Stomach (tissue), 9 donors: ENCODE results near the gene C1orf167. TPM values are rescaled to one million over a fixed set of nuclear protein-coding genes. Genes with fewer than 3 reads are reported as not detected.

Experiments used
- DNase-seq, 2 donors: peaks; one replicate each; pipeline versions ENCODE4 v3.0.0 to v3.0.0-alpha.2; 2013 to 2019
- H3K27ac ChIP-seq, 5 donors: fragments of 200-600 bp in 4 of 5; sonication (generic) in 4 of 5; one replicate each; pipeline ENCODE4 v1.5.1; 2013 to 2019; ENCODE audit warnings: mild to moderate bottlenecking in 1 of 5, moderate library complexity in 1 of 5
- H3K27me3 ChIP-seq, 3 donors: fragments of 200-600 bp; sonication (generic); one replicate each; pipeline ENCODE4 v1.5.1; 2017 to 2019; ENCODE audit warnings: mixed run types in 1 of 3
- H3K36me3 ChIP-seq, 4 donors: fragments of 200-600 bp; sonication (generic); 1 replicate in 3 of 4; 2 replicates in 1 of 4; pipeline ENCODE4 v1.5.1; 2016 to 2019
- H3K4me1 ChIP-seq, 4 donors: fragments of 200-600 bp; sonication (generic); one replicate each; pipeline ENCODE4 v1.5.1; 2016 to 2019
- H3K4me3 ChIP-seq, 4 donors: fragments of 200-600 bp; sonication (generic) in 3 of 4; one replicate each; pipeline ENCODE4 v1.5.1; 2016 to 2019; ENCODE audit warnings: mild to moderate bottlenecking in 1 of 4
- H3K9me3 ChIP-seq, 4 donors: fragments of 200-600 bp; sonication (generic); one replicate each; pipeline ENCODE4 v1.5.1; 2016 to 2019
- CTCF ChIP-seq, 7 experiments: fragments of 450-650 bp in 4 of 7; fragments of 200-600 bp in 3 of 7; sonication (generic) in 3 of 7; IDR thresholded peaks; one replicate each; pipeline ENCODE4 v1.5.1; 2016 to 2019; ENCODE audit warnings: antibody characterized with exemption in 7 of 7, control low read depth in 2 of 7, mild to moderate bottlenecking in 1 of 7
- EP300 ChIP-seq: sonication (generic); formaldehyde crosslinking; IDR thresholded peaks from one replicate; pipeline ENCODE4 v1.6.1; 2017; ENCODE audit warnings: antibody characterized with exemption
- POLR2A ChIP-seq, 4 donors: fragments of 450-650 bp; IDR thresholded peaks; one replicate each; pipeline ENCODE4 v1.6.1; 2016; ENCODE audit warnings: antibody characterized with exemption in 4 of 4, control low read depth in 2 of 4, mild to moderate bottlenecking in 1 of 4, moderate library complexity in 1 of 4
- POLR2AphosphoS5 ChIP-seq, 3 donors: sonication (generic); formaldehyde crosslinking; IDR thresholded peaks; one replicate each; pipeline ENCODE4 v1.6.1; 2016; ENCODE audit warnings: antibody characterized with exemption in 3 of 3
- WGBS, 5 donors: extraction: QIAGEN DNeasy Blood & Tissue Kit in 3 of 5; methylation state at CpG; one replicate each; pipeline versions ENCODE4 v1.1.5 to v1.1.7; 2013 to 2018; 5-methylcytosine and 5-hydroxymethylcytosine counted together
- intact Hi-C: fragments of 100-400 bp; cut with DNase I; formaldehyde crosslinking; loops from one replicate; pipeline ENCODE4 v1.15.1; 2023; ENCODE audit warnings: low total_unique reads
- polyA plus RNA-seq, 3 donors: library from polyadenylated mRNA; stranded (reverse); fragments of 200-250 nt; gene quantifications; one replicate each; pipeline ENCODE4 v1.2.3, GENCODE V29; 2013
- total RNA-seq, 5 donors: library from RNA; depleted of rRNA; stranded (reverse); fragments of >200 nt; gene quantifications; one replicate each; pipeline versions ENCODE4 v1.1.0 to v1.2.3, GENCODE V29; 2014 to 2016
- donor health status: healthy with polysubstance abuse.
- donor health status: Bipolar disorder and iron deficiency.
- donor health status: healthy.

C1orf167 gene
- total and polyA plus RNA-seq, 8 donors, result 1.6 to 4.7 (median 2.0) TPM; not detected in 5

DNA sequence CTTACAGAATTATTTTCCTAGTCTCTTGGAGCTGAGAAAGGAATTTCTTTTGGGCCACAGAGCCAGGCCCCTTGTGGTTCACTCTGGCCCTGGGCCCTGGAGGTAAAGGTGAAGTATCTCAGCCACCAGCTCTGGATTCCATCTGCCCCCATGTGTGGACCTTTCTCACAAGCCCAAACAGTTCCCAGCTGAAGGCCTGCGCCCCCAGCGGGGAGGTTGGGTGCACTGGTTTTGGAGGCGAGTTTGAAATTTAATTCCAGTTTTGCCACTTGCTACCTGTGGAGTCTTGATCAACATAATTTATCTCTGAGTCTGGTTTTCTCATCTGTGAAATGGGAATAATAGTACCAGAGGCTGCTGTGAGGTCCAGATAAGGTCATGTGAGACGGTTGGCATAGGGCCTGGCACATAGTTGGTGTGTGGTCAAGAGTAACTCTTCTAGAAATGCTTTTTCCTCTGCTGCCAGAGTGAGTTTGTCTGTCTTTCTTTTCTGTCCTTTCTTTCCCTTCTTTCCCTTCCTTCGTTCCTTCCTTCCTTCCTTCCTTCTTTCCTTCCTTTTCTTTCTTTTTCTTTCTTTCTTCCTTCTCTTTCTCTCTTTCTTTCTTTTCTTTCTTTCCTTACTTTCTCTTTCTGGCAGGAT, 20.0 kb upstream of the C1orf167 start:
- H3K36me3 ChIP-seq, result peaks cover 3 to 31% (median 16%) of the 10 kb centered on the region in 4 donors
- H3K27me3 ChIP-seq, result no peaks in the 10 kb centered on the region
- no peak for DNase-seq
- no peak overlapping the region for H3K27ac ChIP-seq
- H3K9me3 ChIP-seq, result no peaks in the 10 kb centered on the region
- H3K4me1 ChIP-seq, result peaks cover 31 to 78% (median 41%) of the 10 kb centered on the region in 4 donors
- intact Hi-C loops, result no loop called here
- no peak for TF ChIP-seq POLR2AphosphoS5 (IDR thresholded peaks at IDR 0.05)
- no peak for TF ChIP-seq POLR2A (IDR thresholded peaks at IDR 0.05)
- TF ChIP-seq CTCF (IDR thresholded peaks at IDR 0.05), result no peak
- TF ChIP-seq EP300, result no peak
- H3K4me3 ChIP-seq, result no peak overlapping the region
- WGBS, 5 donors, result 78 to 86% (median 81%) methylated on average over 5 of the region's 5 CpGs

- TF ChIP-seq POLR2AphosphoS5 (IDR thresholded peaks at IDR 0.05) (no peak), POLR2A (IDR thresholded peaks at IDR 0.05) (no peak), EP300 (no peak), CTCF (IDR thresholded peaks at IDR 0.05) (no peak)
- no peaks in the 10 kb centered on the region for H3K9me3 ChIP-seq
- no peak overlapping the region for H3K27ac ChIP-seq
- no peak overlapping the region for H3K4me3 ChIP-seq
- peaks cover 22 to 71% (median 33%) of the 10 kb centered on the region in 4 donors for H3K4me1 ChIP-seq
- 82 to 88% (median 85%) methylated on average over 9 of the region's 9 CpGs for WGBS, 5 donors
- intact Hi-C loops, result no loop called here
- no peaks in the 10 kb centered on the region for H3K27me3 ChIP-seq
- DNase-seq, result no peak
- peaks cover 14 to 53% (median 39%) of the 10 kb centered on the region in 4 donors for H3K36me3 ChIP-seq
Measured at GRCh38 chr1:11744287-11744686, 17.7 kb upstream of the C1orf167 start.

DNA sequence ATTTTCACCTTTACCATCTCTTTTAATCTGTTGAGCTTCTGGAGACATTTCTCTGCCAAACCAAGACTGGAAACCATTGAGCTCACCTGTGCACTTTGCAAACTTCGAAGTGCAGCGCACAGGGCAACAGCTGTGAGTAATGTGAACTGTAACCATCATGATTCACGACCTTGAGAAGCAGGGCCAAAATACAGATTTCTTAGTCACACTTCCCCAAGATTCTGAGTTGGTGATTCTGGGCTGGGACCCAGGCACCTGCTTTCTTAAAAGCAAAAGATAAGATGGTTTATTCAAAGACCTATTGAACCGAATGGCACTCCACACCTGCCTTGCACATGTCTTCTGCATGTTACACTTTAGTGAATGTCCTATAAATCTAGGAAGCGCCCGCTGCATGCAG, 15.9 kb upstream of the C1orf167 start:
- H3K27me3 ChIP-seq, result no peaks in the 10 kb centered on the region
- no peak overlapping the region for H3K4me3 ChIP-seq
- 50 to 70% (median 54%) methylated on average over 6 of the region's 6 CpGs for WGBS, 5 donors
- H3K36me3 ChIP-seq, result peaks cover 23 to 71% (median 57%) of the 10 kb centered on the region in 4 donors
- peak overlapping the region in 1 of 5 donors; percentile 61 for H3K27ac ChIP-seq
- no peak for DNase-seq
- no peaks in the 10 kb centered on the region for H3K9me3 ChIP-seq
- TF ChIP-seq POLR2AphosphoS5 (IDR thresholded peaks at IDR 0.05) (peak in 1 of 3 donors; percentile 6), EP300 (no peak)
- intact Hi-C loops, result no loop called here
- H3K4me1 ChIP-seq, result peaks cover 18 to 57% (median 25%) of the 10 kb centered on the region in 4 donors

GRCh38 chr1:11746795-11747487, 15.1 kb upstream of the C1orf167 start:
- H3K27me3 ChIP-seq, result no peaks in the 10 kb centered on the region
- peaks cover 23 to 76% (median 61%) of the 10 kb centered on the region in 4 donors for H3K36me3 ChIP-seq
- DNase-seq, result peak in 1 of 2 donors; percentile 51
- TF ChIP-seq EP300 (no peak), POLR2A (IDR thresholded peaks at IDR 0.05) (no peak), POLR2AphosphoS5 (IDR thresholded peaks at IDR 0.05) (no peak), CTCF (IDR thresholded peaks at IDR 0.05) (no peak)
- intact Hi-C loops, result no loop called here
- H3K9me3 ChIP-seq, result no peaks in the 10 kb centered on the region
- H3K4me1 ChIP-seq, result peaks cover 16 to 49% (median 25%) of the 10 kb centered on the region in 4 donors
- WGBS, 5 donors, result 33 to 69% (median 58%) methylated on average over 17 to 20 of the region's 20 CpGs
- H3K4me3 ChIP-seq, result no peak overlapping the region
- H3K27ac ChIP-seq, result peak overlapping the region; percentile 4 to 65 (median 33)
